Measurements from ENCODE around the gene ASIC1. TPM values are rescaled to one million over a fixed set of nuclear protein-coding genes. Genes with fewer than 3 reads are reported as not detected.
"Not testable (repeated sequence)": the region's sequence is repeated elsewhere in the genome, so short reads cannot be mapped to it uniquely, and the experiment has no call there.

Gene ASIC1
- total and polyA plus RNA-seq, 2 donors from 2014 or later = 0.99 to 1.6 TPM

DNA sequence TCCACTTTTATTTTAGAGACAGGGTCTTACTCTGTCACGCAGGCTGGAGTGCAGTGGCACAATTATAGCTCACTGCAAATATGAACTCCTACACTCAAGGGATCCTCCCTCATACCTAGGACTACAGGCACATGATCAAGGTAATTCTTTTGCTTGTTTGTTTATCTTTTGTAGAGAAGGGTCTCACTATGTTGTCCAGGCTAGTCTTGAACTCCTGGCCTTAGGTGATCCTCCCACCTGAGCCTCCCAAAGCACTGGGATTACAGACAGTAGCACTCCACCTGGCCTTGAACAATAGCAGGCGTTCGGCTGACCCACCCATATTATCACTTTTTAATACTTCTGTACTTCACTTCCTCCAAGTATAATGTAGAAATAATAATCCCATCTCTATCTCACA, 30.7 kb upstream of the ASIC1 start:
- no peak for FAIRE-seq
- intact Hi-C loops (cut with DNase I) = no loop called here

DNA sequence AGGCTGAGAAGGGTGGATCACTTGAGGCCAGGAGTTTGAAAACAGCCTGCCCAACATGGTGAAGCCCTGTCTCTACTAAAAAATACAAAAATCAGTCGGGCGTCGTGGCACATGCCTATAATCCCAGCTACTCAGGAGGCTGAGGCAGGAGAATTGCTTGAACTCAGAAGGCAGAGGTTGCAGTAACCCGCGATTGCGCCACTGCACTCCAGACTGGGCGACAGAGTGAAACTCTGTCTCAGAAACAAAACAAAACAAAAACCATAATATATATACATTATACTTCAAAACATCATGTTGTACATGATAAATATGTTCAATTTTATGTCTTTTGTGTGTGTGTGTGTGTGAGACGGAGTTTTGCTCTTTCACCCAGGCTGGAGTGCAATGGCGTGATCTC, 26.9 kb upstream of the ASIC1 start:
- FAIRE-seq; H3K9ac ChIP-seq (ENCODE audit: low read length in 3 of 3); H3K9me3 ChIP-seq (ENCODE audit: control insufficient read depth in 2 of 3, insufficient read depth in 1 of 3, low read length in 3 of 3); H3K27me3 ChIP-seq (ENCODE audit: control insufficient read depth, insufficient read depth, low read length); H3K36me3 ChIP-seq (ENCODE audit: control insufficient read depth in 2 of 3, insufficient read depth in 3 of 3, low read length in 3 of 3); H3K4me1 ChIP-seq (ENCODE audit: control insufficient read depth in 2 of 3, insufficient read depth in 2 of 3, low read depth in 1 of 3, low read length in 3 of 3); H3K4me3 ChIP-seq (ENCODE audit: low read length in 3 of 3); intact Hi-C loops (cut with DNase I); H3K27ac ChIP-seq (ENCODE audit: low read depth in 2 of 2, low read length in 2 of 2): not testable (repeated sequence)
- peak in 1 of 5 donors; percentile 5 for DNase-seq

More for the DNA sequence above, 30.7 kb upstream of the ASIC1 start:
- Histone ChIP-seq H3K9me3 (ENCODE audit: control insufficient read depth in 2 of 3, insufficient read depth in 1 of 3, low read length in 3 of 3) (no peaks in the 10 kb centered on the region), H3K27ac (ENCODE audit: low read depth in 2 of 2, low read length in 2 of 2) (no peak overlapping the region), H3K4me1 (ENCODE audit: control insufficient read depth in 2 of 3, insufficient read depth in 2 of 3, low read depth in 1 of 3, low read length in 3 of 3) (no peaks in the 10 kb centered on the region), H3K9ac (ENCODE audit: low read length in 3 of 3) (no peak overlapping the region), H3K4me3 (ENCODE audit: low read length in 3 of 3) (no peak overlapping the region), H3K36me3 (ENCODE audit: control insufficient read depth in 2 of 3, insufficient read depth in 3 of 3, low read length in 3 of 3) (no peaks in the 10 kb centered on the region), H3K27me3 (ENCODE audit: control insufficient read depth, insufficient read depth, low read length) (no peaks in the 10 kb centered on the region)
- TF ChIP-seq, protein P1, sequence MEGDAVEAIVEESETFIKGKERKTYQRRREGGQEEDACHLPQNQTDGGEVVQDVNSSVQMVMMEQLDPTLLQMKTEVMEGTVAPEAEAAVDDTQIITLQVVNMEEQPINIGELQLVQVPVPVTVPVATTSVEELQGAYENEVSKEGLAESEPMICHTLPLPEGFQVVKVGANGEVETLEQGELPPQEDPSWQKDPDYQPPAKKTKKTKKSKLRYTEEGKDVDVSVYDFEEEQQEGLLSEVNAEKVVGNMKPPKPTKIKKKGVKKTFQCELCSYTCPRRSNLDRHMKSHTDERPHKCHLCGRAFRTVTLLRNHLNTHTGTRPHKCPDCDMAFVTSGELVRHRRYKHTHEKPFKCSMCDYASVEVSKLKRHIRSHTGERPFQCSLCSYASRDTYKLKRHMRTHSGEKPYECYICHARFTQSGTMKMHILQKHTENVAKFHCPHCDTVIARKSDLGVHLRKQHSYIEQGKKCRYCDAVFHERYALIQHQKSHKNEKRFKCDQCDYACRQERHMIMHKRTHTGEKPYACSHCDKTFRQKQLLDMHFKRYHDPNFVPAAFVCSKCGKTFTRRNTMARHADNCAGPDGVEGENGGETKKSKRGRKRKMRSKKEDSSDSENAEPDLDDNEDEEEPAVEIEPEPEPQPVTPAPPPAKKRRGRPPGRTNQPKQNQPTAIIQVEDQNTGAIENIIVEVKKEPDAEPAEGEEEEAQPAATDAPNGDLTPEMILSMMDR (IDR thresholded peaks at IDR 0.05; ENCODE audit: borderline replicate concordance, extremely low read depth, insufficient read depth) = no peak
- no peak for DNase-seq

DNA sequence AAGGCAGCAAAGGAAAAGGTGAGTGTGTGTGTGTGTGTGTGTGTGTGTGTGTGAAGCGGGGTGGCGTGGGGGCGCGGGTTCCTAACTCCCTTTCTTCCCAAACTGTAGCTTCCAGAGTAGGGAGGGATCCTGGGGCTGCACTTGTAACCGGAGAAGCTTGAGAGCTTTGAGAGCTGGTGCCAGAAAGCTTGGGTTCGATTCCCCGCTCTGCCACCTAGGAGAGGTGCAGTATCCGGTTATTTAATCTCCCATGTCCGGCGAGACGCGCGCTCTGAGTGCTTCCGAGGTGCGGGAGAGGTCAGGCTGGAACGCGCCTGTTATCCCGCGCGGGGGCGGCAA, 24.9 kb upstream of the ASIC1 start:
- Histone ChIP-seq H3K4me1 (ENCODE audit: control insufficient read depth in 2 of 3, insufficient read depth in 2 of 3, low read depth in 1 of 3, low read length in 3 of 3) (no peaks in the 10 kb centered on the region), H3K27ac (ENCODE audit: low read depth in 2 of 2, low read length in 2 of 2) (no peak overlapping the region), H3K36me3 (ENCODE audit: control insufficient read depth in 2 of 3, insufficient read depth in 3 of 3, low read length in 3 of 3) (no peaks in the 10 kb centered on the region), H3K27me3 (ENCODE audit: control insufficient read depth, insufficient read depth, low read length) (no peaks in the 10 kb centered on the region), H3K4me3 (ENCODE audit: low read length in 3 of 3) (no peak overlapping the region), H3K9me3 (ENCODE audit: control insufficient read depth in 2 of 3, insufficient read depth in 1 of 3, low read length in 3 of 3) (no peaks in the 10 kb centered on the region), H3K9ac (ENCODE audit: low read length in 3 of 3) (no peak overlapping the region)
- no peak for FAIRE-seq
- peak in 4 of 5 donors; percentile 26 to 62 (median 40) for DNase-seq
- intact Hi-C loops (cut with DNase I) = no loop called here
- TF ChIP-seq, protein P1 (IDR thresholded peaks at IDR 0.05; ENCODE audit: borderline replicate concordance, extremely low read depth, insufficient read depth) = no peak

DNA sequence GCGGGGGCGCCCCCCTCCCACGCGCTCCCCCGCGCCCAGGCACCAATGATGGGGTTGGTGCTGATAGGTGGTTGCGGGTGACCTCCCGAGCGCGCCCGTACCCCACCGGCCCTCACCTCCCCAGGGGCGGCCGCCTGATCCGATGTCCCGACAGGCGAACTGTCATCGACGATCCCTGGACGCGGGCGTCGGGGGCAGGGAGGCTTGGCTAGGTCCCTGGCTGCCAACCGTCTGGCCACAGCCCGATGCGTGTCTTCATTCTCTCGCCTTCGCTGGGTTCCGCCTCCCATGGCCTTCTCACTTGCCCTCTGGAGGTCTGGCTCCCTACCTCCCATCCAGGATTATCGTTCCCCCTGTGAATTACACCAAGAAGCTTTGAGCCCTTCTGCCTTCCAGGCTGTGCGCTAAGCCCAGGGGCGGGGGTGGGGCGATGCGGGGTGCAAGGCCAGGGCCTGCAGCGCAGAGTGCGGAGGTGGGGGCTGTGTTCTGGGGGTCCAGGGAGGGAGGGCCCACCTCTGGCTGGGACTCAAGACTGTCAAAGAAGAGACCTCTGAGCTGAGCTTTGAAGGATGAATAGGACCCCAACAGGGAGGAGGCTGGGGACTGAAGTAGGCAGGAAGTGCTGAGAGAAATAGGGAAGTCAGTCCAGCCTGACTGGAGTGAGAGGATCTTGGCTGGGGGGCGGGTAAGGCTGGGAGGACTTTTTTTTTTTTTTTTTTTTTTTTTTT, 24.4 kb upstream of the ASIC1 start:
- H3K4me3 ChIP-seq (ENCODE audit: low read length in 3 of 3) = peak overlapping the region in 1 of 3 donors; percentile 44
- no peaks in the 10 kb centered on the region for H3K36me3 ChIP-seq (ENCODE audit: control insufficient read depth in 2 of 3, insufficient read depth in 3 of 3, low read length in 3 of 3)
- intact Hi-C loops (cut with DNase I) = no loop called here
- H3K27me3 ChIP-seq (ENCODE audit: control insufficient read depth, insufficient read depth, low read length) = no peaks in the 10 kb centered on the region
- H3K9me3 ChIP-seq (ENCODE audit: control insufficient read depth in 2 of 3, insufficient read depth in 1 of 3, low read length in 3 of 3) = no peaks in the 10 kb centered on the region
- FAIRE-seq = no peak
- H3K9ac ChIP-seq (ENCODE audit: low read length in 3 of 3) = no peak overlapping the region
- peak in 4 of 5 donors; percentile 26 to 61 (median 47) for DNase-seq
- H3K4me1 ChIP-seq (ENCODE audit: control insufficient read depth in 2 of 3, insufficient read depth in 2 of 3, low read depth in 1 of 3, low read length in 3 of 3) = no peaks in the 10 kb centered on the region
- TF ChIP-seq, protein P1 (IDR thresholded peaks at IDR 0.05; ENCODE audit: borderline replicate concordance, extremely low read depth, insufficient read depth) = no peak
- no peak overlapping the region for H3K27ac ChIP-seq (ENCODE audit: low read depth in 2 of 2, low read length in 2 of 2)
